GM18508 (cell line): ENCODE measurements around the gene NAMPT.
"Not testable (repeated sequence)": the region's sequence is repeated elsewhere in the genome, so short reads cannot be mapped to it uniquely, and the experiment has no call there.

Experiments
- ATAC-seq: cut with Tn5 transposase; IDR thresholded peaks from one replicate; pipeline ENCODE4 v1.9.1; 2021; ENCODE audit warnings: moderate number of reproducible peaks; ENCODE audit not compliant: insufficient read depth, unreplicated experiment

Gene NAMPT

DNA sequence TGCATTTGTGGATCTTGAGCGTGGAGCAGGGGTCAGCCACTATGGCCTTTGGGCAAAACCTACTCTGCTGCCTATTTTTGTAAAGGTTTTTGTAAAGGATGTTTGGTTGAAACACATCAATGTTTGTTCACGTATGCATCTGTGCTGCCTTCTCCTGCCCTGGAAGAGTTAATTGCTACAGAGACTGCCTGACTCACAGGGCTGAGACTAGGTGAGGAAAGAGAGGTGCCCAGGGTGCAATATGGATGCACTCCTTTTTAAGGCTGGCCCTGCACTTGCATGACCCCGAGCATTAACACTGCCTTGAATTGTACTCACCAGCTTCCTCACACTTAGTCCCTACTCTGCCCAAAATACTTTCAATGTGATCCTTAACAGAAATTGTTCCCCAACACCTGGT lies 20.9 kb upstream of the NAMPT start:
- ATAC-seq = no peak

DNA sequence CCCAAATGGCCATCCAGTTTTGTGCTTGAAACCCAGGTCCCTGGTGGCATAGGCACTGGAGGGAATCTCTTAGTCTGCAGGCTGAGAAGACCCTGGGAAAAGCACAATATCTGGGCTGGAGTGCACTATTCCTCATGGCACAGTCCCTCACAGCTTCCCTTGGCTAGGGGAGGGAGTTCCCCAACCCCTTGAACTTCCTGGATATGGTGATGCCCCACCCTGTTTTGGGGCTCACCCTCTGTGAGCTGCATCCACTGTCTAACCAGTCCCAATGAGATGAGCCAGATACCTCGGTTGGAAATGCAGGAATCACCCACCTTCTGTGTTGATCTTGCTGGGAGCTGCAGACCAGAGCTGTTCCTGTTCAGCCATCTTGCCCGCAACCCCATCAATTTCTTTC lies 19.8 kb upstream of the NAMPT start:
- no peak for ATAC-seq

DNA sequence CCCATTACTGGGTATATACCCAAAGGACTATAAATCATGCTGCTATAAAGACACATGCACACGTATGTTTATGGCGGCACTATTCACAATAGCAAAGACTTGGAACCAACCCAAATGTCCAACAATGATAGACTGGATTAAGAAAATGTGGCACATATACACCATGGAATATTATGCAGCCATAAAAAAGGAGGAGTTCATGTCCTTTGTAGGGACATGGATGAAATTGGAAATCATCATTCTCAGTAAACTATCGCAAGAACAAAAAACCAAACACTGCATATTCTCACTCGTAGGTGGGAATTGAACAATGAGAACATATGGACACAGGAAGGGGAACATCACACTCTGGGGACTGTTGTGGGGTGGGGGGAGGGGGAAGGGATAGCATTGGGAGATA lies 13.8 kb upstream of the NAMPT start:
- not testable (repeated sequence) for ATAC-seq

DNA sequence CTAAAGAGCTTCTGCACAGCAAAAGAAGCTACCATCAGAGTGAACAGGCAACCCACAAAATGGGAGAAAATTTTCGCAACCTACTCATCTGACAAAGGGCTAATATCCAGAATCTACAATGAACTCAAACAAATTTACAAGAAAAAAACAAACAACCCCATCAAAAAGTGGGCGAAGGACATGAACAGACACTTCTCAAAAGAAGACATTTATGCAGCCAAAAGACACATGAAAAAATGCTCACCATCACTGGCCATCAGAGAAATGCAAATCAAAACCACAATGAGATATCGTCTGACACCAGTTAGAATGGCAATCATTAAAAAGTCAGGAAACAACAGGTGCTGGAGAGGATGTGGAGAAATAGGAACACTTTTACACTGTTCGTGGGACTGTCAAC lies 13.4 kb upstream of the NAMPT start:
- not testable (repeated sequence) for ATAC-seq

DNA sequence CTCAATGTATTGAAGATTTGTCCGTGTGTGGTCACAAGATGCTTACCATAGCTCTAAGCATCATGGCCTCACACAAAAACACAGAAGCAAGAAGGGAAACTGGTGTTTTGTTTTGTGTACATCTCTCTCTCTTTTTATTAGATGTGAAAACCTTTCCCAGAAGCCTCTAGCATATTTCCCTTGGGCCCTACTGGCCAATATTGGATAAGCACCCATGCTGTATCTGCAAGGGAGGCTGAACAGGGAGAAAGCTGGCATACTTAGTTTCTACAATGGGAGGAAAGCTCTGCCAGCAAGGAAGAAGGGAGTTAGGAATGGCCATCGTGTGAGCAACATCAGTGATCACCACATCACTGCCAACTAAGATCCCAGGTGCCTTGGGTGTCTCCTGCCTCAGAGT lies 9.6 kb upstream of the NAMPT start:
- no peak for ATAC-seq

DNA sequence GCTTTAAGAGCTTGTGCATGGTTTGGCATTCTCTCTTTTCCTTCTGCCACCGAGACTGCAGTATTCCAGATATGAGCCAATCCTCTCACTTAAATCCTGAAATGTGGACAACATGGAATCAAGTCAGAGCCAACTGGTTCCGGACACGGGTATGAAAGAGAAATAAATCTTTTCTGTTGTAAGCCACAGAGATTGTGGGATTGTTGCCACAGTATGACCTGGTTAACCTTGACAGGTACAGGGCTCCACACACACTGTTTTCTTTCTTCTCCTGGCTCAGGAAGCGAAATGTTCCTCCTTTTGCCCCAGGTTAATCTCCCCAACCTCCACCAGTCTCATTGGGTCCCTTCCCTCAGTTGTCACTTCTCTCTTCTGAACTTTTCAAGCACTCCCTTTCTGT lies 6.5 kb upstream of the NAMPT start:
- no peak for ATAC-seq

DNA sequence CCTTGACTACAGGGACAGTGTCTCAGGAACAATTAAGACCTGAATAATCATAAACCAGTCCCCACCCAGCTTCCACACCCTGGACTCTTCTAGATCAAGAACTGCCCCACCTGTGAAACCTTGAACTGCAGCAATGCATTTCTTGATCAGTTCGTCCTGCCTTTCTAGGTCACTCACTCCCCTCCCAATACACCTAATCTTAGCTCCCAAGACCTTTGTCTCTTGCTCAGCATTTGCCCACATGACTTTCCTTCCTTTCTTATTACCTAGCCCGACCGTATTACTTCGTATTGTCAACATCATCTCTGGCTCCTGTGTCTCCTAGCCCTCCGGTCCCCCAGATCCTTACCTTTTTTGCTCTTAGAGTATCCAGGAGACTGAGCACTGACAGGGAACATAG lies 5.5 kb upstream of the NAMPT start:
- no peak for ATAC-seq

DNA sequence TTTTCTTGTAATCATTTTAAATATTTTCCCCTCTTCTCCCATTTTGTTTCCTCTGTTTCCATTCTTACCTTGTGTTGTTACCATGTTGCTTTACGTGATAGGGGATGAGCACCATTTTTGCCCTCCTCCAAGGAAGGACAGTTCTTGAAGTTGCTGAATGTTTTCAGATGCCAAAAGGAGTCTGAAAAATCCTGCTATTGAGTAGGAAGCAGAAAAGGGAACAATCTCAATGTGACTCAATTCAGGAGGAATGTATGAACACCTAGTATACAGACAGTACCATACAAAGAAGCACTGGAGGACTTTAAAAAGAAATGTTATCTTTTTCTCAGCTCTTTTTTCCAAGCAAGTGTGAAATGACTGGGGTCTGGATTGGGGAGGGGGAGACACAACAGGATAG lies 5.1 kb upstream of the NAMPT start:
- no peak for ATAC-seq

DNA sequence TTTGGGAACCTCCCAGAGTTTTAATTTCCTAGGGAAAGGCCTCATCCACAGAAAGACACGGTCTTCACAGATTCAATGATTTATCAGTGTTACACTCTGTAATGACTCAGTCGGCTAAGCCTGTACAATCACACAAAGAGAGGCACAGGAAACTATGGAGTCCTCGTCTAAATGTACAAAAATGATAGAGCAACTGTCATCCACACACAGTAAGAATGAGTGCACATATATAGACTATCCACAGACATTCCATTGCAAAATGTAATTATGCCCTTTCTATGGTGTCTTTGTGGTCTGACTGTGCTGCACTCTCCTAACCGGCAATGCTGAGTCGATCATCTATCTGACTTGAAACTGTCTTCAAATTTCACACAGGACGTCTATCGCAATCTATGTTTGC lies 3.5 kb upstream of the NAMPT start:
- ATAC-seq = no peak

DNA sequence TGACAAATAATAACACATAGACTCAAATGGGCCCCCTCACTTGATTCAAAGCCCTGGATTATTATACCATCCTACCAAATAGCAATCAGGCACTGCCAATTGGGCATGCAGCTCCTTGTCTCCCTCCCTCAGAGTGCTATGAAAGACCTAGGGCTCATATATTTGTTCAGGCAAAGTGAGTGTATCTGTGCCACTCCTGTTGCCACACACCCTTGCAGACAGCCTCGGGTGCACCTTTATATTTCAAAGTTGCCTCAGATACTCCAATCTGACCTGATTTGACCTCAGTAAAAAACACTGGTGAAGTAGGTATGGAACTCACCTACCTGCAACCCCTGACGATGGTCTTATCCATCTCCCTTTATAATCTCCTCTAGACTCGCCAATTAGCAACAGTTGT lies 3.0 kb upstream of the NAMPT start:
- no peak for ATAC-seq

DNA sequence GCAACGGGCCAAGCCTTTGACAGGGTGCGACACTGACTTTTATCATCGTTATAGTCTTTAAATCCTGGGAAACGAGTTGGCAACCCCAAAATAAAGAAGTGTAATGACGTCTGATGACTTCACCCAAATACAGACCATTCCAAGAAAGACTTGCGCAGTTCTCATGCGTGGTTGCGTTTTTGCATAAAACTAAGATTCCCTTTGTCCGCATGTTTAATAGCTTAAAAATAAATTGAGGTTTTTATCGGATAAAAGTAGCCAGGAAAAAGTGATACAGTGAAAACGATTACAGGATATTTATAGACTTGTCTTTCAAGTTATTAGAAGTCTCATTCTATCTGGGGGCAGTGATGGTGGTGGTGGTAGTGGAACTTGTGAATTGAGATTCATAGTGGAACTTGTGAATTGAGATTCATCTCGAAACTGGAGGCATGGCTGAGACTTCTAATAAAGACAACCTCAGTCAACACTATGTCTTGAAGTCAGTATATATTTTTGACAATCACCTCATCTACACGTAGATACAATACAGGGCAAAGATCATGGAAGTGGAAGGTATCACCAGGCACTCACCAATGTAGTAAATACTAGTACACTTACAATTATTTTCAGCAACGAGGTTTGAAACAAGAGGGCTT lies 1.2 kb upstream of the NAMPT start:
- ATAC-seq = peak; percentile 32

DNA sequence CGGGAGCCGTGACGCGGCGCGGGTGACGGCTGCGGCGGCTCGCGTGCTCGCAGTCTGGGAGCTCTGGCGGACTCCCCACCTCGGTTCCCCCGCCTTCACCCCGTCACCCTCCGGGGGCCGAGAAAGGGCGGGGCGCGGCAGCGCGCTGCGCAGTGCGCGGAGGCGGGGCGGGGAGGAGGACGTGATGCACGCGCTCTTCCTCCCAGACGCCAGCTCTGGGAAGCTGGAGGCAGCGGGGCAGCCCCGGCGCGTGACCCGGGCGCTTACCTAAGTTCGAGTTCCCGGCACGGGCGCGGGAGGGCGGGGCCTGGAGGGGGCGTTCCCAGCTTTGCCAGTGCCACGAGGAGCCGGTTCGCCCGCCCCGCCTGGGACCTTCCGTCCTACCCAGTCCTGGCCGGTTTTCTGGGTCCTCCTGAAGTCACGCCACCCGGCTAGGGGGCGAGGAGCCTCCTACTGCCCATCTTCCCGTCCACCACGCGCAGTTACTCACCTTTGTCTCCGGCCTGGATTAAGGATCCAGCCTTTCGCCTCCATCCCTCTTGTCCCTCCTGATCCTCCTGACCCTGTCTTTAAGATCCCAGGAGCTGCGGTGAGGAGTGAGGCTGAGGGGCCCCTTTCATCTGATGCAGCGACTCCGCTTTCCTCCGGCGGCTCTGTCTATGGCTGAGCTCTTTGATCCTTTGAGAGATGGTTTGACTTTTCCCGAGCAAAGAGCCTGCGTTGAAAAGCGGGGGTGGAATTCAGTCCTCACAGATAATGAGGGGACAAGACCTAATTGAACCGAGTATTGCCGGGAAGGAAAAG lies 470 bp upstream of the NAMPT start:
- peak; percentile 56 for ATAC-seq

DNA sequence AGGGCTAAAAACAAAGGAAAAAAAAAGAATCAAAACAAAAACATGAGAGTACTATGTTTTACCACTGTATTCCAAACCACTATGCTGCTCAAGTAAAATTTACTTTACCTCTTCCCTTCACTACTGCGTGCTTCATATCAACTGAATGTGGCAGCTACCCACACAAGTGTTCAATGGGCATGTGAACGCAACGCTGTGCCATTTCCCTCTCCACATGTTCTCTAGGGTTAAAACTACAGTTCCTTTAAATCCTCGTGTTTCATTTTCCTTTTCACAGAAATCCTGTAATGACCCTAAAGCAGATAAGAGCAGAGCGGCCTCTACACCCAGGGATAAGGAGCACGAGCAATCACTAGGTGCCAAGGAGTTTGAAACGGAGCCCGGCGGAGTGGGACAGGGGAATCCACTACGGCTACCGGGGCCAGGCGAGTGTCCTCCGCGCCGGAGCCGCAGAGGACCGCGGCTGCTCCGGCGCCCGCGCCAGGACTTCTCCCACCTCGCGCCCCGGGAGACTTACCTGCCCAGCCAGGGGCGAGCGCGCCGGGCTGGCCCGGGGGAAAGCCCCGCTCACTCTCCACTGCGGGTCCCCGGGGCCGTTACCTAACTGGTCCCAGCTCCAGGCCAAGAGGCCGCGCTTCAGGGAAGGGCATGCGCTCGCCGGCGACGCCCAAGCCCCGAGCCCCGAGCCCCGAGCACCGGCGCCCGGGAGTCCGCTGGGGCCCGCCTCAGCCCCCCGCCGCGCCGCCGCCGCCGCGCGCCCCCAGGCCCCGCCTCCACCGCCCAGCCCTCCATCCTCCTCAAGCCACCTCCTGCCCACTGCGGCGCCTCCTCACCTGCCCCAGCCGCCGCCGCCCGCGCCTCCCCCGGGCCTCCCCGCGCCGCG lies 711 bp downstream of the NAMPT start:
- no peak for ATAC-seq

DNA sequence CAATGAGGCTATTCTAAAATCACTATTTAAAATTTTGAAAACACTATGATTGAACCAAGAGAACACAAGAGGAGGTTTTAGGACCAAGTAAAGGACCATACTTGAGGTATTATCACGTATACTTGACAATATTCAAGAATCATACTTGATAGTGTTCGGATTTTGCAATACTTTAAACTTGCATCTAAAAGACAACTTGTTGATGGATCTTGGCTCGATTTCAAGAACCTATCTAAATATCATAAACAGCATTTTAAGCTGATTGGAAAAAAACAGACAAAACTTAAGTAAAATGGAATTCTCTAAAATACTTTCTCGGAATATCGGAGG lies 1.3 kb downstream of the NAMPT start:
- no peak for ATAC-seq

DNA sequence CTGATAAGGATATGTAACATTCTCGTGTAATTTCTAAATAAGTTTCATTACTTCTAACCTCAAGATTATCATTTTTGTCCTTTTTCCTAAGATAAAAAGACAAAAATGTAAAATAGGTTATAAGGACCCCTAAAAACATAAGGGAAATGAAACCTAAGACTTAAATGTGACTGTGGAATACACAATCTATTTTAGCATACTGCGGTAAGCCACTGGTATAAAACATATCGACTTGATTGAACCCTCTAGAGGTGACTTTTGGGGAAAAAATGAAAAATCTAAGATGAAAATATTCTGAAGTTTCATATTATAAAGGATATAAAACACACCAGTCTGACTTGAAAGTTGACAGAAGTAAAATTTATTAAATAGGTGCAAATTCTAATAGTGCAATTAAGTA lies 1.9 kb downstream of the NAMPT start:
- ATAC-seq = no peak

DNA sequence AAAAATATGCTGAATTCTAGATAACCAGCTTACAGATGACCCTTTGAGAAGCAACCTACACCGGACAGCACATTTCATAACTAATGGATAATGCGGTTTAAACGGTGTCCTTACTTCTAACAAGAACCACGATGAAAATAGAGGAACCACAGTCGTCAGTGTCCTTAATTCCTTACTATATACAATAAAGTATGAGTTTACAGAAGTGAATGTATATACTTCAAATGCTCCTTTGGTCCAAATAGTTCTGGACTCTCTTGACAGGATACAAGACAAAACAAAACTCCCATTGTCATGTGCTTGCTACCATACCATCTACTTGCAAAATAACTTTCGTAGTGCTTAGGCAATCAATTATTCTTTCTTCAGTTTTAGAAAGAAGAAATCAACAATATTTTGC lies 2.4 kb downstream of the NAMPT start:
- ATAC-seq = no peak

DNA sequence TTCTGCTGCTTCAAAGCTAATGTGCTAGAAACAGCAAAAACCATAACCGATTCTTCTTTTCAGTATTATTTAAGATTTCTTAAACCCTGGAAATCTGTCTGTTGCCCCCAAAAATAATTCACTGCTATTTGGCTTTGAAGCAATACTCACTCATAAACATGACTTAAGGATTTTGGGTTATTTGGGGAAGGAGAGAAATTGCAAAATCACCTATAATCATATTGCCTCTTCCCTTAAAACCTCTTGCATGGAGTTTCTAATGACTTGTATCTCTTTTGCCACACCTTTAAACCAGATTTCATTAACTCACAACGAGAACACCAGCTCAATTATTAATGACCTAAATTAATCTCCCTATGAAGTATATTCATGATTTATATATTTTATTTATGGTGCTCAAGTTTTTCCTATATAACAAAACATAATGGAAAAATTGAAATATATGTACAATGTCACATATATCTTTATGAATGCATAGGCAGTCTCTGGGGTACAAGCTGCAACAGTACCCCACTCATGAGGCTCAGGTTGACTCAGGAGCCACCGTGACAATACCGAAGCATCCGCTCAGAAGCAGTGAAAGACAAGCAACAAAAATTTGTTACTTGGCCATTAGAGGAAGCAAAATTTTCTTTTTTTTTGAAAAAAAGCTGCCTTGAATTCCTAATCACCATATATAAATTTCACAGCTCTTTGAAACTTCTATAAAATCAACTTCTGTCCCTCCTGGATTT lies 3.0 kb downstream of the NAMPT start:
- ATAC-seq = no peak

DNA sequence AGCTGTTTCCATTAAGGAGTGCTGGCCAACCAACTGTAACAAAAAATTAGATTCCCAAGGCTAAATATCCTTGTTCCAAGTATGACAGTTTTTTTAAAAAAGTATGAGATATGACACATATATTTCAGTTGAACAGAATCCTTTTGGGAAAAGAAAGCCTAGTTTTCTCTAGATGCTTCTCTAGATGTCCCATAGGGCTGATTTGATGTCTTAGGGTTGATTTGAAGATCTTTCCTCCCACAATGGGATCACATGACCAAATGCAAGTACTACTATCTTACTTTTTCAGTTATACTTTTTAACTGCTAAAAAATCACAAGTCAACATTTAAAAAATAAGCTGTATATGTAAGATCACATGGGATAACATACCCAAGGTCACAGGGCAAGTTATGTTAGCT lies 3.7 kb downstream of the NAMPT start:
- ATAC-seq = no peak

DNA sequence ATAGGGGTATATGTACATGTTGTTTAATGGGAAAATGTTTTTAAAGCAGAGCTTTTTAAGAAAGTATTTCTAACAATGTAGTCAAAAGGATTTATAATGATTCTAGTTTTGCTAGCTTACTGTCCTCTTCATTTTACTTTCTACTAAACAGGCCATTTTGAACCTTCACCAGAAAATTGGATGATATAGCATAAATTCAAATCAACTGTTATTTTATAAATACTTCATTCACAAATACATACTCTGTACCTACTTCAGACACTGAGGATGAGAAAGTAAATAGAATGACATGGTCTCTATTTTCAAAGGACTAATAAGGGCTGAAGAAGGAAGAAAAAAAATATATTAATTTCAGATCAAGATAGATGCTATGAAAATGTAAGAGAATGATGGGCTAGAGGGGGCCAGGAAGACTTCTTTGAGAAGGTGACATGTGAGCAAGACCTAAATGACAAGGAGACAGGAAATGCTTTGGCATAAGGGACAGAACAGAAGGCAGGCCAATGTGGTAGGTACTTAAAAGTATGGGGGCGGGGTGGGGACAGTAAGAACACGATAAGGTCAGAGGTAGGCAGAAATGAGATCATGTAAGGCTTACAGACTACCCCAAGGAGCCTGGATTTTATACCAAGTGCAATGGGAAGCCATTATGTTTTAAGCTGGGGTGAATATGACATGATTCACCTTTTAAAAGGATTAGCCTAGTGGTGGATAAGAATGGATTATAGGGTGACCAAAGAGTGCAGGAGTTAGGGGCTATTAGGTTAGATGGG lies 5.2 kb downstream of the NAMPT start:
- ATAC-seq = no peak

DNA sequence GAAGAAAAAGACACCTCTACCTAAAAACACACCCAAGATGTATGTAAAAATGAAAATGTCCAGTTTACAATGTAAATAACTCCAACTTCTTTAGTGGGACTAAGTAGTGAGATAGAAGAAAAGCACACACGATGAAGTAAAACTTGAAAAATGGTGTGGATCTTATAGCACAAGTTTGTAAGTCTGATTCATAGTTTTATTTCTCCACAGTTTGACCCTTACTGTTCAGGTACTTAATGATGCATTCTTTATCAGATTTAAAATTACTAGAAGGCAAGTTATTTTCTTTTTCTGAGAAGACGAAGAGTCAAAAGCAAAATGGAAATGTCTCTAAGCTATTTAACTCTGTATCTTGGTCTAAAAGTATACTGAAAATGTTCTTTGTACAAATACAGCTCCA lies 6.1 kb downstream of the NAMPT start:
- no peak for ATAC-seq
